NCI-H2196 (cell line): Measurements from ENCODE around the gene TNN.

Experiments
- DNase-seq: peaks from one replicate; lab custom pipeline; 2025; ENCODE audit not compliant: unreplicated experiment; lab: John Stamatoyannopoulos, UW

Gene TNN

GRCh38 chr1:175062858-175063257 lies 4.8 kb upstream of the TNN start:
- no peak for DNase-seq

- DNase-seq = no peak
These were observed 3.2 kb downstream of the TNN start for GRCh38 chr1:175070818-175071217.

GRCh38 chr1:175071276-175071943 lies 3.8 kb downstream of the TNN start:
- DNase-seq = no peak

- DNase-seq = no peak
These were observed 4.7 kb downstream of the TNN start for GRCh38 chr1:175072099-175072951.

GRCh38 chr1:175073061-175073460 lies 5.4 kb downstream of the TNN start:
- DNase-seq = no peak

- no peak for DNase-seq
These were observed 6.0 kb downstream of the TNN start for GRCh38 chr1:175073633-175074032.

- DNase-seq = no peak
These were observed 8.2 kb downstream of the TNN start for GRCh38 chr1:175075572-175076568.

GRCh38 chr1:175077356-175078030 lies 9.9 kb downstream of the TNN start:
- DNase-seq = no peak

GRCh38 chr1:175078629-175079028 lies 11.0 kb downstream of the TNN start:
- no peak for DNase-seq

- no peak for DNase-seq
These were observed 11.7 kb downstream of the TNN start for GRCh38 chr1:175079338-175079737.

- no peak for DNase-seq
These were observed 12.4 kb downstream of the TNN start for GRCh38 chr1:175080030-175080429.

- DNase-seq = no peak
These were observed 14.3 kb downstream of the TNN start for GRCh38 chr1:175081983-175082382.

GRCh38 chr1:175088525-175088951 lies 20.9 kb downstream of the TNN start:
- no peak for DNase-seq

- DNase-seq = no peak
These were observed 21.6 kb downstream of the TNN start for GRCh38 chr1:175089136-175089718.

- DNase-seq = no peak
These were observed 23.1 kb downstream of the TNN start for GRCh38 chr1:175090780-175091179.

- DNase-seq = no peak
These were observed 27.0 kb downstream of the TNN start for GRCh38 chr1:175094626-175095025.

GRCh38 chr1:175095069-175095468 lies 27.4 kb downstream of the TNN start:
- no peak for DNase-seq

GRCh38 chr1:175095978-175096607 lies 28.5 kb downstream of the TNN start:
- no peak for DNase-seq

GRCh38 chr1:175097361-175097760 lies 29.7 kb downstream of the TNN start:
- no peak for DNase-seq

- no peak for DNase-seq
These were observed 32.3 kb downstream of the TNN start for GRCh38 chr1:175099916-175100315.
